ENCODE measurements around the gene AK3.

Gene AK3

GRCh38 chr9:4680173-4680525, 60.9 kb downstream of the AK3 start:
- no peak for TF ChIP-seq CTCF (conservative IDR thresholded peaks at IDR 0.05; ENCODE audit: low read depth, low read length)
- peak overlapping the region; percentile 86 for H3K4me3 ChIP-seq (ENCODE audit: low read depth, low read length)
- DNase-seq (ENCODE audit: low read depth): peak; percentile 50

GRCh38 chr9:4679268-4680172, 61.5 kb downstream of the AK3 start, which contains the start of gene CDC37L1:
Gene CDC37L1 (plus strand): TSS chr9:4679569. CDS start chr9:4679768, 199 bp downstream.
- peak; percentile 57 for TF ChIP-seq CTCF (conservative IDR thresholded peaks at IDR 0.05; ENCODE audit: low read depth, low read length)
- H3K4me3 ChIP-seq (ENCODE audit: low read depth, low read length): peak within 1 kb of the TSS; percentile 86
- peak; percentile 98 for DNase-seq (ENCODE audit: low read depth)

DNA sequence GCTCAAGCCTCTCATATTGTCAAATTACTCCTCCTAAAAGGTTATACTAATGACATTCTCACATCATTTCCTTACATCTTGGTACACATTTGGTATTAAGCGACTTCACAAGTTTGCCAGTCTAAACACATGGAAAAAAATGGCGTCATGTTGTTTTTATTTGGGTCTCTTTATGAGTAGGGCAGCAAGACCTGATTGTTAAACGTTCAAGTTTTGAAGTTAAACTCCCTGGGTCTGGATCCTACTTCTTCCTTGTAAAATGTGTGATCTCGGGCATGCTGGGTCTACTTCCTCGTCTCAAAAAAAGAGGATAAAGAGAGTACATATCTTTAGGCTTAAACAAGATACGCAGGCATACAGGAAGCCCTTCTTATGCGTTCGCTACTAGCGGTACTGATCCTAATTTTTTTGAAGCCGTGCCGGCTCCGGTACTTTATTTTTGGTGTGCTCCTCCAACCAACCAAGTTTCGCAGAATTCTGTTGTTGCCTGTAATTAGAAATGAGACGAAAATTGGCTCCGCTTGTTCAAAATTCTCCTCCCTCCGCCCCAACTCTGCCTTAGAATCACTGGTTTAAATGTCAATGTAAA, 62.2 kb downstream of the AK3 start:
- TF ChIP-seq CTCF (conservative IDR thresholded peaks at IDR 0.05; ENCODE audit: low read depth, low read length): no peak
- peak overlapping the region; percentile 86 for H3K4me3 ChIP-seq (ENCODE audit: low read depth, low read length)
- DNase-seq (ENCODE audit: low read depth): peak; percentile 57

GRCh38 chr9:4677392-4677791, 63.6 kb downstream of the AK3 start:
- DNase-seq (ENCODE audit: low read depth): no peak
- TF ChIP-seq CTCF (conservative IDR thresholded peaks at IDR 0.05; ENCODE audit: low read depth, low read length): no peak
- H3K4me3 ChIP-seq (ENCODE audit: low read depth, low read length): no peak overlapping the region

- no peak overlapping the region for H3K4me3 ChIP-seq (ENCODE audit: low read depth, low read length)
- peak; percentile 86 for DNase-seq (ENCODE audit: low read depth)
- no peak for TF ChIP-seq CTCF (conservative IDR thresholded peaks at IDR 0.05; ENCODE audit: low read depth, low read length)
These were observed 66.2 kb downstream of the AK3 start for GRCh38 chr9:4674783-4675182.

- H3K4me3 ChIP-seq (ENCODE audit: low read depth, low read length): no peak overlapping the region
- DNase-seq (ENCODE audit: low read depth): no peak
- TF ChIP-seq CTCF (conservative IDR thresholded peaks at IDR 0.05; ENCODE audit: low read depth, low read length): no peak
These were observed 69.3 kb downstream of the AK3 start for GRCh38 chr9:4671737-4672136.
